Activated CD4-positive, alpha-beta memory T cell treated with anti-CD3 and anti-CD28 coated beads, Interleukin-2, amount 10 ng/mL, durations not matched to agents 7 days and 5 days (primary cell): ENCODE results near the gene CLUH. TPM values are rescaled to one million over a fixed set of nuclear protein-coding genes. Genes with fewer than 3 reads are reported as not detected.
"Not testable (repeated sequence)": the region's sequence is repeated elsewhere in the genome, so short reads cannot be mapped to it uniquely, and the experiment has no call there.

Source experiments
- CTCF ChIA-PET: fragments of 350-600 bp; sonication (Branson Sonifier 250); formaldehyde crosslinking; loops from one replicate; lab custom pipeline; 2021; ENCODE audit warnings: antibody characterized with exemption, inconsistent platforms; lab: Charles Lee
- POLR2A ChIA-PET: fragments of 350-600 bp; sonication (Branson Sonifier 250); formaldehyde crosslinking; loops from one replicate; lab custom pipeline; 2021; ENCODE audit warnings: antibody characterized with exemption; lab: Charles Lee
- DNase-seq: peaks from one replicate; pipeline ENCODE4 v3.0.0-alpha.2; 2020
- H3K27ac Mint-ChIP-seq: one replicate; pipeline ENCODE4 v1.8.0; 2021; ENCODE audit warnings: mild to moderate bottlenecking, mixed read lengths
- H3K27me3 Mint-ChIP-seq: one replicate; pipeline ENCODE4 v1.8.0; 2021; ENCODE audit warnings: mixed read lengths
- H3K36me3 Mint-ChIP-seq: one replicate; pipeline ENCODE4 v1.8.0; 2021; ENCODE audit warnings: low read depth, mixed read lengths
- H3K4me1 Mint-ChIP-seq: one replicate; pipeline ENCODE4 v1.8.0; 2021; ENCODE audit warnings: mixed read lengths
- H3K4me3 Mint-ChIP-seq: one replicate; pipeline ENCODE4 v1.8.0; 2021; ENCODE audit warnings: mild to moderate bottlenecking, mixed read lengths
- H3K9me3 Mint-ChIP-seq: one replicate; pipeline ENCODE4 v1.8.0; 2021; ENCODE audit warnings: mixed read lengths
- total RNA-seq, 2 experiments: library from RNA; stranded (reverse); gene quantifications; one replicate each; pipeline ENCODE4 v1.2.3, GENCODE V29; 2021

The CLUH gene
- total RNA-seq, 2 experiments from 2014 or later, result 36.4 to 37.9 TPM

- ChIA-PET POLR2A (interaction anchor here (1.0 to 2.3 kb wide), 5 partner anchors 10 to 93 kb away, joined by 3 to 11 read pairs (median 5); partner anchors contain the start of gene PAFAH1B1), CTCF (interaction anchor here (1.0 to 1.4 kb wide), 2 partner anchors 11 to 353 kb away, joined by 3 to 4 read pairs; no protein-coding TSS in a partner anchor)
- H3K36me3 Mint-ChIP-seq, result peaks cover 29% of the 10 kb centered on the region
- H3K4me1 Mint-ChIP-seq, result peaks cover 16% of the 10 kb centered on the region
- H3K27ac Mint-ChIP-seq, result no peak overlapping the region
- H3K4me3 Mint-ChIP-seq, result no peak overlapping the region
- no peak for DNase-seq
- H3K9me3 Mint-ChIP-seq, result no peaks in the 10 kb centered on the region
- no peaks in the 10 kb centered on the region for H3K27me3 Mint-ChIP-seq
Observed at GRCh38 chr17:2687074-2687418, 24.5 kb downstream of the CLUH start.

DNA sequence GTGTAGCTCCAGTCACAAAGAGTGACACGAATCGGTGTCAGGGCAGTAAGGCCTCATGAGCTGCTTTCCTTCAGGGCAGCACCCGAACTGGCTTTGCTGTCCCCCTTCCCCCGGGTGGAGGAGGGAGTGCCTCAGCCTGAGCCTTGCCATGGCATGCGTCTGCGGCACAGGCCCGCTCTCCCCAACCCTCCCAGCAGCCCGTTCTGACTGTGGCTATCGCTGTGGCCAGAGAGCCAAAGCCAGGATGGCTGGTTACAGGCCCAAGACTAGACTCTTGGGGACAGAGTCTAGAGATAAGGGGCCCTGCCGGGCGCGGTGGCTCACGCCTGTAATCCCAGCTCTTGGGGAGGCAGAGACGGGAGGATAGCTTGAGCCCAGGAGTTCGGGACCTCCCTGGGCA lies 25.9 kb downstream of the CLUH start:
- Mint-ChIP-seq H3K9me3 (no peaks in the 10 kb centered on the region), H3K27me3 (no peaks in the 10 kb centered on the region), H3K4me3 (no peak overlapping the region), H3K27ac (no peak overlapping the region), H3K4me1 (peaks cover 16% of the 10 kb centered on the region), H3K36me3 (peaks cover 38% of the 10 kb centered on the region)
- ChIA-PET CTCF (interaction anchor here (1.4 kb wide), 1 partner anchor 10 kb away, joined by 4 read pairs; no protein-coding TSS in a partner anchor), POLR2A (interaction anchor here (1.1 to 2.3 kb wide), 2 partner anchors 91 to 174 kb away, joined by 3 to 8 read pairs; partner anchors contain the start of genes METTL16 and PAFAH1B1)
- no peak for DNase-seq

DNA sequence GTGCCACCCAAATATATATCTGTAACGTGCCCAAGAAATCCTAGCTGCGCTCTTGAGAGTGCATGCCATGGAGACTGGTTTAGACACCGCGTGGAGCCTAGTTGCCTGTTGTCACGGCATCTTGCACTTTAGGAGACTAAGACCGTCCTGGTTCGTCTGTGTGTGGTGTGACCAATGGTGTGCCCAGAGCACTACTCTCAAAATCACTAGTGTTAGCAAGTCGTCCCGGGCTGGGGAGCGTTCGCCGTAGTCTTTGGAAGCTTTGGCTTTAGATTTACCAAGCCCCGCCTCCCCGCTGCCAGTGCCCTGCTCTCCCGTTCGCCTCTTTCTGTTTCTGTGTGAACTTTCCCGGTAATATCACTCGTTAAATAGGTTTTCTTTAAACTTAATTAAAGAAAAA lies 27.0 kb downstream of the CLUH start:
- ChIA-PET POLR2A (no interaction called here), CTCF (no interaction called here)
- Mint-ChIP-seq H3K27ac (no peak overlapping the region), H3K27me3 (no peaks in the 10 kb centered on the region), H3K4me1 (peaks cover 16% of the 10 kb centered on the region), H3K4me3 (no peak overlapping the region), H3K36me3 (peaks cover 49% of the 10 kb centered on the region), H3K9me3 (no peaks in the 10 kb centered on the region)
- DNase-seq, result no peak

DNA sequence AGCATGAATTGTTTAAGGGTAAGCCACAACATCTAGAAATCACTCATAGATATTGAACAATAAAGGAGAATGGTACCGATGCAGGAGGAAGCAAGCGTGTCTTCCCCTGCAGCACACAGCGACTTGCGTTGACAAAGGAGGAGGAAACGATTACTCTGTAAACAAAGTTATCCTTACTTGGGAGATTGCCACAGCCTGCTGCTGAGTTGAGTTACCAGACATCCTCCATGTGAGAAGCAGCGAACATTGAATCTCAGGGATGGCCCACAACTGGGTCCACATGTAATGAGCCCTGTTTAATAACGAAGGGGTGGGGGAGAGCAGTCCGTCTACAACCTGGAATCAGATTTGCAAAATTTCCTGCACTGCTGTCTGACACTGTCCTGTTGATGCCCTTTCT lies 27.7 kb downstream of the CLUH start:
- no peak for DNase-seq
- ChIA-PET POLR2A (no interaction called here), CTCF (no interaction called here)
- Mint-ChIP-seq H3K27ac (no peak overlapping the region), H3K9me3 (no peaks in the 10 kb centered on the region), H3K4me1 (peaks cover 10% of the 10 kb centered on the region), H3K36me3 (peaks cover 50% of the 10 kb centered on the region), H3K27me3 (no peaks in the 10 kb centered on the region), H3K4me3 (no peak overlapping the region)

DNA sequence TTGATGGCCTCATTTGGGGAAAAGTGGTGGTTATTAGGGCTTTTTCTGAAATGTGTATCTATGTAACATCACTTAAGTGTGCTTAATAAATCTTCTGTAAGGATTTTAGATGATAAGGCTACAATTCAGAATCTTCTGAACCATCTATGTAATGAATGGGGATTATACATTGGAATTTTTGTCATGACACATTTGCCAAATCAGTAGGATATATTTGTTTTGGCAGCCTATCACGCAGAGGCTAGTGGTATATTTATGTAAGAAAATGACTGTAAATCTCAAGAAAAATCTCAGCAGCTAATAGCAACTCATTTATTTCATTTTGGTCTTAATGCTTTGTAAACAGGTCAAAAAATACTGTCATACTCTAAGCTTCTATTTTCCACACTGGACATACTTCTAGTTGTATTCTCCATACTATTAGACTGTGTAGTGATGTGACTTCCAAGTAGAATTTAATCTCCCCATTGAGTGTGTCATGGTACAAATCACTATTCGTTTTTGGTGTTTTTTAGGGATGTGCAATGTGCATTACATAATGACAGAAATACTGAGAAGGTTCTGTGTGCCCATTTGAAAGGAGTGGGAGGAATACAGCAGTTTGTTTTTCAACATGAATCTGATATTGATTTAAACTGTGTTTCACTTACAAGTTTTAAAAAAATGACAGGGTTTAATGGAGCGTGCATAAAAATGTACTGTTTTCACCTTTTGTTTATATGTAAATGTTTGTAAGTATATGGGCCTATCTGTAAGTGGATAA lies 29.2 kb downstream of the CLUH start:
- Mint-ChIP-seq H3K4me3 (no peak overlapping the region), H3K27ac (no peak overlapping the region), H3K4me1 (no peaks in the 10 kb centered on the region), H3K36me3 (peaks cover 52% of the 10 kb centered on the region), H3K9me3 (no peaks in the 10 kb centered on the region), H3K27me3 (no peaks in the 10 kb centered on the region)
- ChIA-PET CTCF (no interaction called here), POLR2A (no interaction called here)
- no peak for DNase-seq

- Mint-ChIP-seq H3K4me1 (no peaks in the 10 kb centered on the region), H3K27me3 (no peaks in the 10 kb centered on the region), H3K9me3 (no peaks in the 10 kb centered on the region), H3K27ac (no peak overlapping the region), H3K4me3 (no peak overlapping the region), H3K36me3 (peaks cover 57% of the 10 kb centered on the region)
- DNase-seq, result no peak
- CTCF ChIA-PET, result no interaction called here
- POLR2A ChIA-PET, result no interaction called here
Observed at GRCh38 chr17:2681650-2682049, 29.9 kb downstream of the CLUH start.

DNA sequence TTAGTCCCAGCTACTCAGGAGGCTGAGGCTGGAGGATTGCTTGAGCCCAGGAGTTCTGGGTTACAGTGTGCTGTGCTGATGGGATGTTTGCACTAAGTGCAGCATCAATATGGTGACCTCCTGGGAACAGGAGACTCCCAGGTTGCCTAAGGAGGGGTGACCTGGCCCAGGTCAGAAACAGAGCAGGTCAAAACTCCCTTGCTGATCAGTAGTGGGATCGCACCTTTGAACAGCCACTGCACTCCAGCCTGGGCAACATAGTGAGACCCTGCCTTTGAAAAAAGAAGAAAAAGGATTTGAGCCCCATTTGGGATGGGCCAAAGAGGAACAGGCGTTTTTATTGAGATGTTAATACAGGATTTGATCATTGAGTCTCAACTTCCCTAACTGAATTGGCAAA lies 30.6 kb downstream of the CLUH start:
- Mint-ChIP-seq H3K4me3 (no peak overlapping the region), H3K36me3 (peaks cover 61% of the 10 kb centered on the region), H3K4me1 (no peaks in the 10 kb centered on the region), H3K9me3 (no peaks in the 10 kb centered on the region), H3K27me3 (no peaks in the 10 kb centered on the region), H3K27ac (no peak overlapping the region)
- no peak for DNase-seq
- ChIA-PET CTCF (no interaction called here), POLR2A (no interaction called here)

- POLR2A ChIA-PET, H3K27me3 Mint-ChIP-seq, H3K4me1 Mint-ChIP-seq, H3K27ac Mint-ChIP-seq, H3K4me3 Mint-ChIP-seq, DNase-seq, H3K9me3 Mint-ChIP-seq, CTCF ChIA-PET: not testable (repeated sequence)
- H3K36me3 Mint-ChIP-seq, result peaks cover 68% of the 10 kb centered on the region
Observed at GRCh38 chr17:2679247-2679646, 32.3 kb downstream of the CLUH start.

- H3K4me3 Mint-ChIP-seq, result no peak overlapping the region
- CTCF ChIA-PET, result interaction anchor here (1.4 kb wide), 1 partner anchor 256 kb away, joined by 3 read pairs; no protein-coding TSS in a partner anchor
- H3K36me3 Mint-ChIP-seq, result peaks cover 71% of the 10 kb centered on the region
Observed at GRCh38 chr17:2672026-2672425, 39.5 kb downstream of the CLUH start.

GRCh38 chr17:2660410-2660809 lies 51.2 kb downstream of the CLUH start:
- Mint-ChIP-seq H3K36me3 (peaks cover 38% of the 10 kb centered on the region), H3K27ac (peak overlapping the region; percentile 35), H3K4me1 (peaks cover 28% of the 10 kb centered on the region)
- not testable (repeated sequence) for H3K9me3 Mint-ChIP-seq, DNase-seq, H3K4me3 Mint-ChIP-seq, H3K27me3 Mint-ChIP-seq
- ChIA-PET POLR2A (interaction anchor here (0.9 kb wide), 1 partner anchor 13 kb away, joined by 3 read pairs; no protein-coding TSS in a partner anchor), CTCF (interaction anchor here (0.6 kb wide), 1 partner anchor 12 kb away, joined by 3 read pairs; no protein-coding TSS in a partner anchor)

More at GRCh38 chr17:2672026-2672425, 39.5 kb downstream of the CLUH start:
- H3K27ac Mint-ChIP-seq, result no peak overlapping the region
- no peaks in the 10 kb centered on the region for H3K9me3 Mint-ChIP-seq
- peaks cover 2% of the 10 kb centered on the region for H3K4me1 Mint-ChIP-seq
- POLR2A ChIA-PET, result no interaction called here
- DNase-seq, result no peak
- no peaks in the 10 kb centered on the region for H3K27me3 Mint-ChIP-seq

DNA sequence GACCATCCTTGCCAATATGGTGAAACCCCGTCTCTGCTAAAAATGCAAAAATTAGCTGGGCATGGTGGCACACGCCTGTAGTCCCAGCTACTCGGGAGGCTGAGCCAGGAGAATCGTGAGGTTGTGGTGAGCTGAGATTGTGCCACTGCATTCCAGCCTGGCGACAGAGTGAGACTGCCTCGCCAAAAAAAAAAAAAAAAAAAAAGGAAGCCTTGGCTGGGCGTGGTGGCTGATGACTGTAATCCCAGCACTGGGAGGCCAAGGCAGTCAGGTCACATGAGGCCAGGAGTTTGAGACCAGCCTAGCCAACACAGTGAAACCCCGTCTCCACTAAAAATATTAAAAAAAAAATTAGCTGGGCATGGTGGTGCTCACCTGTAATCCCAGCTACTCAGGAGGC lies 52.2 kb downstream of the CLUH start:
- H3K27me3 Mint-ChIP-seq, H3K9me3 Mint-ChIP-seq, CTCF ChIA-PET, DNase-seq, H3K4me3 Mint-ChIP-seq, H3K27ac Mint-ChIP-seq: not testable (repeated sequence)
- H3K36me3 Mint-ChIP-seq, result peaks cover 39% of the 10 kb centered on the region
- peaks cover 29% of the 10 kb centered on the region for H3K4me1 Mint-ChIP-seq
- POLR2A ChIA-PET, result interaction anchor here (0.5 kb wide), 1 partner anchor 87 kb away, joined by 3 read pairs; no protein-coding TSS in a partner anchor

GRCh38 chr17:2656283-2656682 lies 55.3 kb downstream of the CLUH start:
- H3K27me3 Mint-ChIP-seq, result no peaks in the 10 kb centered on the region
- H3K36me3 Mint-ChIP-seq, result peaks cover 50% of the 10 kb centered on the region
- H3K4me1 Mint-ChIP-seq, result peaks cover 26% of the 10 kb centered on the region
- peaks cover 3% of the 10 kb centered on the region for H3K9me3 Mint-ChIP-seq
- CTCF ChIA-PET, result no interaction called here
- POLR2A ChIA-PET, result no interaction called here
- no peak overlapping the region for H3K27ac Mint-ChIP-seq
- H3K4me3 Mint-ChIP-seq, result no peak overlapping the region
- no peak for DNase-seq

DNA sequence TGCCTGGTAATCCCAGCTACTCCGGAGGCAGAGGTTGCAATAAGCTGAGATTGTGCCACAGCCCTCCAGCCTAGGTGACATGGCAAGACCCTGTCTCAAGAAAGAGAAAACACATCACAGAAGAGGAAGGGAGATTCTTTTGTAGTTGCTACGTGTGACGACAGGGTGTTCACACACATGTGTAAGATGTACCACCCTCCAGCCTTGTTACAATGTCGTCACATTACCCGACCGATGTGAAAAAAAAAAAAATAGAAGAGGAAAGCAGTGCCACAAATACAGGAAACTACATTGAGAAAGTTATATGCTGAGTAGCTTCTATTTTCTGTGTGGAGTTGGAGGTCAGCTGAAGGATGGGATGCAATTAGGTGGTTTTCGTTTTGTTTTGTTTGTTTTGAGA lies 56.0 kb downstream of the CLUH start:
- Mint-ChIP-seq H3K4me3 (no peak overlapping the region), H3K27me3 (no peaks in the 10 kb centered on the region), H3K27ac (no peak overlapping the region), H3K9me3 (peaks cover 2% of the 10 kb centered on the region), H3K4me1 (peaks cover 21% of the 10 kb centered on the region), H3K36me3 (peaks cover 49% of the 10 kb centered on the region)
- ChIA-PET CTCF (no interaction called here), POLR2A (no interaction called here)
- no peak for DNase-seq
